Coronary artery (tissue), 2 donors: Measurements from ENCODE around the gene MYO5C.

Source experiments
- DNase-seq: peaks from one replicate; pipeline ENCODE4 v3.0.0-alpha.2; 2017; ENCODE audit warnings: low spot score
- H3K27ac ChIP-seq, 2 donors: fragments of 200-600 bp; sonication (generic); one replicate each; pipeline ENCODE4 v1.5.1; 2016 to 2019
- H3K4me3 ChIP-seq: fragments of 200-600 bp; sonication (generic); 2 replicates; pipeline ENCODE4 v1.5.1; 2016; ENCODE audit warnings: mild to moderate bottlenecking, moderate library complexity
- CTCF ChIP-seq: fragments of 200-600 bp; sonication (generic); IDR thresholded peaks from one replicate; pipeline ENCODE4 v1.5.1; 2019; ENCODE audit warnings: antibody characterized with exemption

MYO5C gene

GRCh38 chr15:52200831-52201365 is 94.7 kb downstream of the MYO5C start:
- no peak for DNase-seq
- no peak overlapping the region for H3K4me3 ChIP-seq
- no peak for TF ChIP-seq CTCF
- H3K27ac ChIP-seq = no peak overlapping the region

GRCh38 chr15:52199271-52199670 is 96.3 kb downstream of the MYO5C start:
- TF ChIP-seq CTCF = no peak
- no peak overlapping the region for H3K27ac ChIP-seq
- no peak overlapping the region for H3K4me3 ChIP-seq
- DNase-seq = no peak

- Histone ChIP-seq H3K4me3 (no peak overlapping the region), H3K27ac (no peak overlapping the region)
- DNase-seq = no peak
- TF ChIP-seq CTCF = no peak
These were observed 98.7 kb downstream of the MYO5C start for GRCh38 chr15:52196891-52197290.

GRCh38 chr15:52193791-52194190 is 101.8 kb downstream of the MYO5C start:
- no peak overlapping the region for H3K27ac ChIP-seq
- no peak overlapping the region for H3K4me3 ChIP-seq
- no peak for DNase-seq
- no peak for TF ChIP-seq CTCF

- no peak for DNase-seq
- Histone ChIP-seq H3K4me3 (no peak overlapping the region), H3K27ac (no peak overlapping the region)
- TF ChIP-seq CTCF = no peak
These were observed 102.3 kb downstream of the MYO5C start for GRCh38 chr15:52193321-52193720.

- TF ChIP-seq CTCF = no peak
- Histone ChIP-seq H3K27ac (no peak within 1 kb of the TSS), H3K4me3 (no peak within 1 kb of the TSS)
- no peak for DNase-seq
These were observed 104.4 kb downstream of the MYO5C start, which contains the start of gene GNB5 for GRCh38 chr15:52191207-52191606. TSS of gene GNB5 (minus strand) at chr15:52191392. CDS start at chr15:52184676, 6,716 bp downstream.

GRCh38 chr15:52186651-52187486 is 108.7 kb downstream of the MYO5C start:
- H3K4me3 ChIP-seq = no peak overlapping the region
- no peak for TF ChIP-seq CTCF
- no peak for DNase-seq
- H3K27ac ChIP-seq = no peak overlapping the region
